ENCODE measurements around the gene CACNG4. TPM values are rescaled to one million over a fixed set of nuclear protein-coding genes. Genes with fewer than 3 reads are reported as not detected.

The CACNG4 gene
- polyA plus RNA-seq, 3 donors, result not detected

DNA sequence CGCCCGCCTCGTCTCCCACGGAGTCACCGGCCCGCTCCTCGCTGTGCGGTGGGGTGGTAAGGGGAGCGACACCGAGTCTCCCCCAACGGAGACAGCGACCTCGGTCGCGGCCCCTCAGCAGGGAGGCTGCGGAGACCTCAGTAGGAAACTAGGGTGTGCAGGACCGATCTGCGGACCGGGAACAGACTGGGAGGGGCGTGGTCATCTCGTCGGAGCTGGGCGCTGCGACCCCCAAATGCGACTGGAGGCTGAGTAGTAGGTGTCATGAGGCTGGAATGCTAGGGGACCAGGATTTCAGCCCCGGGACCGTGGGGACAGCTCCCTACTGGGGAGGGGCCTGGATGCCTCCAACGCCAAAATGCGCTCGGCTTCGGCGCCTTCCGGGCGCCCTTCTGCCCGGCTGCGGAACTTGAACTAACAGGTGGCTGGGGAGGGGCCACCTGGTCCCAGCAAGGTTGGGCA lies 1.3 kb downstream of the CACNG4 start:
- H3K9me3 Mint-ChIP-seq, result peaks cover 0 to 14% (median 8%) of the 10 kb centered on the region in 7 donors
- Histone ChIP-seq H3K27me3 (ENCODE audit: control insufficient read depth in 2 of 2, insufficient read depth in 2 of 2, low read length in 2 of 2) (peaks cover 33 to 58% of the 10 kb centered on the region in 2 donors), H3K4me3 (replicated peaks in 1 of 3; ENCODE audit: low read depth in 2 of 3, low read length in 3 of 3) (peak overlapping the region in 1 of 3 experiments; percentile 25), H3K9ac (ENCODE audit: insufficient read depth, low read length, poor library complexity, severe bottlenecking) (no peak overlapping the region), H2AFZ (ENCODE audit: insufficient read depth, low read depth, low read length, poor library complexity, severe bottlenecking) (no peak overlapping the region), H3K9me3 (replicated peaks in 1 of 2; ENCODE audit: control insufficient read depth in 1 of 2, insufficient read depth in 1 of 2, low read length in 2 of 2) (peaks cover 0 to 18% of the 10 kb centered on the region in 2 donors), H3K27ac (ENCODE audit: low read depth in 1 of 2, low read length in 2 of 2) (no peak overlapping the region), H3K4me2 (replicated peaks; ENCODE audit: extremely low read depth, low read length, poor library complexity, severe bottlenecking) (peak overlapping the region; percentile 60), H3K36me3 (replicated peaks in 1 of 2; ENCODE audit: control insufficient read depth in 1 of 2, insufficient read depth in 2 of 2, low read length in 2 of 2) (no peaks in the 10 kb centered on the region), H3K4me1 (ENCODE audit: control insufficient read depth in 1 of 2, insufficient read depth in 2 of 2, low read length in 2 of 2) (peaks cover 0 to 6% of the 10 kb centered on the region in 2 donors), H4K20me1 (ENCODE audit: insufficient read depth, low read length) (no peaks in the 10 kb centered on the region), H3K79me2 (ENCODE audit: insufficient read depth, low read length) (no peaks in the 10 kb centered on the region)
- DNase-seq, result no peak
- H3K4me1 Mint-ChIP-seq, result peaks cover 8% of the 10 kb centered on the region
- intact Hi-C loops (cut with micrococcal nuclease), result no loop called here
- WGBS (ENCODE audit: insufficient coverage), result under 1% methylated on average over 36 of the region's 36 CpGs
- TF ChIP-seq, protein P1, sequence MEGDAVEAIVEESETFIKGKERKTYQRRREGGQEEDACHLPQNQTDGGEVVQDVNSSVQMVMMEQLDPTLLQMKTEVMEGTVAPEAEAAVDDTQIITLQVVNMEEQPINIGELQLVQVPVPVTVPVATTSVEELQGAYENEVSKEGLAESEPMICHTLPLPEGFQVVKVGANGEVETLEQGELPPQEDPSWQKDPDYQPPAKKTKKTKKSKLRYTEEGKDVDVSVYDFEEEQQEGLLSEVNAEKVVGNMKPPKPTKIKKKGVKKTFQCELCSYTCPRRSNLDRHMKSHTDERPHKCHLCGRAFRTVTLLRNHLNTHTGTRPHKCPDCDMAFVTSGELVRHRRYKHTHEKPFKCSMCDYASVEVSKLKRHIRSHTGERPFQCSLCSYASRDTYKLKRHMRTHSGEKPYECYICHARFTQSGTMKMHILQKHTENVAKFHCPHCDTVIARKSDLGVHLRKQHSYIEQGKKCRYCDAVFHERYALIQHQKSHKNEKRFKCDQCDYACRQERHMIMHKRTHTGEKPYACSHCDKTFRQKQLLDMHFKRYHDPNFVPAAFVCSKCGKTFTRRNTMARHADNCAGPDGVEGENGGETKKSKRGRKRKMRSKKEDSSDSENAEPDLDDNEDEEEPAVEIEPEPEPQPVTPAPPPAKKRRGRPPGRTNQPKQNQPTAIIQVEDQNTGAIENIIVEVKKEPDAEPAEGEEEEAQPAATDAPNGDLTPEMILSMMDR (IDR thresholded peaks at IDR 0.05), result no peak
- no peaks in the 10 kb centered on the region for H3K36me3 Mint-ChIP-seq
- H3K27me3 Mint-ChIP-seq (ENCODE audit: low read depth in 3 of 3), result peaks cover 63 to 71% (median 66%) of the 10 kb centered on the region in 3 donors
- H3K27ac Mint-ChIP-seq, result no peak overlapping the region
- H3K4me3 Mint-ChIP-seq, result peak overlapping the region in 1 of 2 donors; percentile 85

- no peak overlapping the region for H2AFZ ChIP-seq (ENCODE audit: insufficient read depth, low read depth, low read length, poor library complexity, severe bottlenecking)
- peaks cover 0 to 6% of the 10 kb centered on the region in 2 donors for H3K4me1 ChIP-seq (ENCODE audit: control insufficient read depth in 1 of 2, insufficient read depth in 2 of 2, low read length in 2 of 2)
Measured at GRCh38 chr17:66966298-66966697, 1.8 kb downstream of the CACNG4 start.

More at GRCh38 chr17:66966298-66966697, 1.8 kb downstream of the CACNG4 start:
- no CpG with 5 or more reads among the region's 11 CpGs for WGBS (ENCODE audit: insufficient coverage)
- no peaks in the 10 kb centered on the region for H3K36me3 Mint-ChIP-seq
- no peak overlapping the region for H3K27ac Mint-ChIP-seq
- peaks cover 8% of the 10 kb centered on the region for H3K4me1 Mint-ChIP-seq
- H3K27me3 Mint-ChIP-seq (ENCODE audit: low read depth in 3 of 3), result peaks cover 65 to 70% (median 66%) of the 10 kb centered on the region in 3 donors
- DNase-seq, result no peak
- Histone ChIP-seq H3K36me3 (replicated peaks in 1 of 2; ENCODE audit: control insufficient read depth in 1 of 2, insufficient read depth in 2 of 2, low read length in 2 of 2) (no peaks in the 10 kb centered on the region), H3K79me2 (ENCODE audit: insufficient read depth, low read length) (no peaks in the 10 kb centered on the region), H3K4me2 (replicated peaks; ENCODE audit: extremely low read depth, low read length, poor library complexity, severe bottlenecking) (no peak overlapping the region), H3K27me3 (ENCODE audit: control insufficient read depth in 2 of 2, insufficient read depth in 2 of 2, low read length in 2 of 2) (peaks cover 33 to 58% of the 10 kb centered on the region in 2 donors), H3K9ac (ENCODE audit: insufficient read depth, low read length, poor library complexity, severe bottlenecking) (no peak overlapping the region), H4K20me1 (ENCODE audit: insufficient read depth, low read length) (no peaks in the 10 kb centered on the region), H3K9me3 (replicated peaks in 1 of 2; ENCODE audit: control insufficient read depth in 1 of 2, insufficient read depth in 1 of 2, low read length in 2 of 2) (peaks cover 0 to 18% of the 10 kb centered on the region in 2 donors), H3K4me3 (replicated peaks in 1 of 3; ENCODE audit: low read depth in 2 of 3, low read length in 3 of 3) (peak overlapping the region in 1 of 3 experiments; percentile 25), H3K27ac (ENCODE audit: low read depth in 1 of 2, low read length in 2 of 2) (no peak overlapping the region)
- peak overlapping the region in 1 of 2 donors; percentile 85 for H3K4me3 Mint-ChIP-seq
- intact Hi-C loops (cut with micrococcal nuclease), result no loop called here
- TF ChIP-seq, protein P1 (IDR thresholded peaks at IDR 0.05), result no peak
- peaks cover 0 to 14% (median 8%) of the 10 kb centered on the region in 7 donors for H3K9me3 Mint-ChIP-seq

All from CD14-positive monocyte (primary cell).